Astrocyte (in vitro differentiated cells and primary cell): ENCODE measurements around the gene CASK.

ENCODE experiments used
- CTCF ChIP-seq: IDR thresholded peaks from 2 replicates; pipeline ENCODE4 v1.5.1; 2011; ENCODE audit warnings: low read depth, mild to moderate bottlenecking, inconsistent platforms, low read length, moderate library complexity; ENCODE audit not compliant: insufficient read depth
- EZH2 ChIP-seq: IDR thresholded peaks from 2 replicates; pipeline ENCODE4 v1.6.1; 2012; ENCODE audit warnings: mild to moderate bottlenecking, low read length, inconsistent platforms; ENCODE audit not compliant: insufficient read depth

GRCh38 chrX:41721590-41721989, 201.8 kb downstream of the CASK start:
- TF ChIP-seq CTCF, result no peak
- no peak for TF ChIP-seq EZH2
